ENCODE data around the gene PSORS1C1. TPM values are rescaled to one million over a fixed set of nuclear protein-coding genes. Genes with fewer than 3 reads are reported as not detected.

PSORS1C1 gene
- total and polyA plus RNA-seq, 2 donors (not counting 1 experiment from before 2014, with no cell fraction given): 0.40 to 0.66 TPM

- H3K9me3 ChIP-seq (ENCODE audit: control insufficient read depth, insufficient read depth, low read depth, low read length): no peaks in the 10 kb centered on the region
- no peak overlapping the region for H2AFZ ChIP-seq (ENCODE audit: low read length)
- H3K79me2 ChIP-seq (ENCODE audit: control insufficient read depth, insufficient read depth, low read length): no peaks in the 10 kb centered on the region
- H3K4me2 ChIP-seq (ENCODE audit: extremely low read depth, insufficient read depth, low read length): no peak overlapping the region
- H3K4me1 ChIP-seq (ENCODE audit: control insufficient read depth, extremely low read depth, insufficient read depth, low read length): peaks cover 5% of the 10 kb centered on the region
- H4K20me1 ChIP-seq (ENCODE audit: control insufficient read depth, extremely low read depth, insufficient read depth, low read length): no peaks in the 10 kb centered on the region
- H3K27ac ChIP-seq (ENCODE audit: insufficient read depth, low read length): no peak overlapping the region
- H3K27me3 ChIP-seq (ENCODE audit: control insufficient read depth, insufficient read depth, low read length): peaks cover 2% of the 10 kb centered on the region
- no peak overlapping the region for H3K4me3 ChIP-seq (replicated peaks in 1 of 4; ENCODE audit: control extremely low read depth in 1 of 4, insufficient read depth in 1 of 4, low read depth in 3 of 4, low read length in 4 of 4)
- no peaks in the 10 kb centered on the region for H3K36me3 ChIP-seq (ENCODE audit: control insufficient read depth, insufficient read depth, low read length)
- TF ChIP-seq EZH2 (IDR thresholded peaks at IDR 0.05; ENCODE audit: low read length, missing control alignments) (no peak), CTCF (conservative IDR thresholded peaks at IDR 0.05 in 1 of 2, IDR thresholded peaks at IDR 0.05 in 1 of 2; ENCODE audit: low read depth in 1 of 2, low read length in 2 of 2) (peak; percentile 86 to 91)
- peak; percentile 82 to 85 for DNase-seq (ENCODE audit: low read depth in 2 of 2)
- H3K9ac ChIP-seq (ENCODE audit: insufficient read depth, low read length): no peak overlapping the region
These were observed 45.8 kb upstream of the PSORS1C1 start for GRCh38 chr6:31068669-31069340.

- H3K4me2 ChIP-seq (ENCODE audit: extremely low read depth, insufficient read depth, low read length): no peak overlapping the region
- DNase-seq (ENCODE audit: low read depth in 2 of 2): peak; percentile 80 to 81
- no peak overlapping the region for H2AFZ ChIP-seq (ENCODE audit: low read length)
These were observed 43.8 kb upstream of the PSORS1C1 start for GRCh38 chr6:31070711-31071197.

GRCh38 chr6:31074401-31074800 lies 40.2 kb upstream of the PSORS1C1 start:
- no peak for TF ChIP-seq EZH2 (IDR thresholded peaks at IDR 0.05; ENCODE audit: low read length, missing control alignments)
- no peak for TF ChIP-seq CTCF (conservative IDR thresholded peaks at IDR 0.05 in 1 of 2, IDR thresholded peaks at IDR 0.05 in 1 of 2; ENCODE audit: low read depth in 1 of 2, low read length in 2 of 2)
- H3K4me2 ChIP-seq (ENCODE audit: extremely low read depth, insufficient read depth, low read length): no peak overlapping the region
- H3K36me3 ChIP-seq (ENCODE audit: control insufficient read depth, insufficient read depth, low read length): no peaks in the 10 kb centered on the region
- no peak overlapping the region for H2AFZ ChIP-seq (ENCODE audit: low read length)
- no peaks in the 10 kb centered on the region for H3K27me3 ChIP-seq (ENCODE audit: control insufficient read depth, insufficient read depth, low read length)
- no peak overlapping the region for H3K4me3 ChIP-seq (replicated peaks in 1 of 4; ENCODE audit: control extremely low read depth in 1 of 4, insufficient read depth in 1 of 4, low read depth in 3 of 4, low read length in 4 of 4)
- no peaks in the 10 kb centered on the region for H3K79me2 ChIP-seq (ENCODE audit: control insufficient read depth, insufficient read depth, low read length)
- no peak overlapping the region for H3K27ac ChIP-seq (ENCODE audit: insufficient read depth, low read length)
- no peaks in the 10 kb centered on the region for H4K20me1 ChIP-seq (ENCODE audit: control insufficient read depth, extremely low read depth, insufficient read depth, low read length)
- H3K4me1 ChIP-seq (ENCODE audit: control insufficient read depth, extremely low read depth, insufficient read depth, low read length): peaks cover 9% of the 10 kb centered on the region
- no peak for DNase-seq (ENCODE audit: low read depth in 2 of 2)
- no peak overlapping the region for H3K9ac ChIP-seq (ENCODE audit: insufficient read depth, low read length)
- H3K9me3 ChIP-seq (ENCODE audit: control insufficient read depth, insufficient read depth, low read depth, low read length): no peaks in the 10 kb centered on the region

More at GRCh38 chr6:31070711-31071197, 43.8 kb upstream of the PSORS1C1 start:
- H3K27ac ChIP-seq (ENCODE audit: insufficient read depth, low read length): no peak overlapping the region
- peaks cover under 1% of the 10 kb centered on the region for H3K27me3 ChIP-seq (ENCODE audit: control insufficient read depth, insufficient read depth, low read length)
- H3K4me3 ChIP-seq (replicated peaks in 1 of 4; ENCODE audit: control extremely low read depth in 1 of 4, insufficient read depth in 1 of 4, low read depth in 3 of 4, low read length in 4 of 4): no peak overlapping the region
- H3K9ac ChIP-seq (ENCODE audit: insufficient read depth, low read length): no peak overlapping the region
- H4K20me1 ChIP-seq (ENCODE audit: control insufficient read depth, extremely low read depth, insufficient read depth, low read length): no peaks in the 10 kb centered on the region
- H3K4me1 ChIP-seq (ENCODE audit: control insufficient read depth, extremely low read depth, insufficient read depth, low read length): peaks cover 9% of the 10 kb centered on the region
- TF ChIP-seq EZH2 (IDR thresholded peaks at IDR 0.05; ENCODE audit: low read length, missing control alignments) (no peak), CTCF (conservative IDR thresholded peaks at IDR 0.05 in 1 of 2, IDR thresholded peaks at IDR 0.05 in 1 of 2; ENCODE audit: low read depth in 1 of 2, low read length in 2 of 2) (peak; percentile 77 to 80)
- H3K36me3 ChIP-seq (ENCODE audit: control insufficient read depth, insufficient read depth, low read length): no peaks in the 10 kb centered on the region
- no peaks in the 10 kb centered on the region for H3K9me3 ChIP-seq (ENCODE audit: control insufficient read depth, insufficient read depth, low read depth, low read length)
- no peaks in the 10 kb centered on the region for H3K79me2 ChIP-seq (ENCODE audit: control insufficient read depth, insufficient read depth, low read length)
